SK-N-SH treated with all-trans-retinoic acid at 6 μM for 48 hours (cell line): ENCODE measurements around the gene EBF3.

Source experiments
- ATAC-seq: fragments of 200-7000 bp; cut with Tn5 transposase; 3 replicates; pipeline ENCODE4 v1.9.1; 2020; ENCODE audit warnings: mild to moderate bottlenecking, moderate library complexity
- ARNTL ChIP-seq: fragments of 450-650 bp; formaldehyde crosslinking; IDR thresholded peaks from 2 replicates; pipeline ENCODE4 v1.5.0; 2020; ENCODE audit warnings: low read depth, mild to moderate bottlenecking, moderate library complexity, borderline replicate concordance
- BACH2 ChIP-seq: fragments of 250-450 bp; sonication (Bioruptor Pico); IDR thresholded peaks from 2 replicates; pipeline ENCODE4 v1.9.0; 2021; ENCODE audit warnings: mild to moderate bottlenecking, borderline replicate concordance
- CSDC2 ChIP-seq: fragments of 250-450 bp; sonication (Bioruptor Pico); IDR thresholded peaks from 2 replicates; pipeline ENCODE4 v1.5.0; 2020; ENCODE audit warnings: mild to moderate bottlenecking, moderate library complexity
- ESRRG ChIP-seq: fragments of 250-450 bp; sonication (Bioruptor Pico); IDR thresholded peaks from 2 replicates; pipeline ENCODE4 v1.6.1; 2021; ENCODE audit warnings: mild to moderate bottlenecking
- GLIS3 ChIP-seq: fragments of 250-450 bp; sonication (Bioruptor Pico); IDR thresholded peaks from 2 replicates; pipeline ENCODE4 v1.5.0; 2020; ENCODE audit warnings: mild to moderate bottlenecking, moderate library complexity
- ISL1 ChIP-seq: fragments of 250-450 bp; sonication (Bioruptor Pico); IDR thresholded peaks from 2 replicates; pipeline ENCODE4 v2.1.2; 2022; ENCODE audit warnings: mild to moderate bottlenecking, moderate library complexity
- OSR1 ChIP-seq: fragments of 250-450 bp; sonication (Bioruptor Pico); IDR thresholded peaks from 2 replicates; pipeline ENCODE4 v1.8.0; 2022; ENCODE audit warnings: moderate library complexity, mild to moderate bottlenecking, inconsistent platforms
- PPARA ChIP-seq: fragments of 250-450 bp; sonication (Bioruptor Pico); IDR thresholded peaks from 2 replicates; pipeline ENCODE4 v1.5.0; 2020; ENCODE audit warnings: mild to moderate bottlenecking, borderline replicate concordance
- RARB ChIP-seq: fragments of 250-450 bp; sonication (Bioruptor Pico); IDR thresholded peaks from 2 replicates; pipeline ENCODE4 v1.8.0; 2021; ENCODE audit warnings: mild to moderate bottlenecking, moderate library complexity
- SNAI2 ChIP-seq: fragments of 250-450 bp; sonication (Bioruptor Pico); IDR thresholded peaks from 2 replicates; pipeline ENCODE4 v1.5.0; 2020; ENCODE audit warnings: mild to moderate bottlenecking, moderate library complexity
- TCF4 ChIP-seq: fragments of 250-450 bp; sonication (Bioruptor Pico); IDR thresholded peaks from 2 replicates; pipeline ENCODE4 v1.8.0; 2021; ENCODE audit warnings: mild to moderate bottlenecking, moderate library complexity, borderline replicate concordance
- TOX ChIP-seq: fragments of 250-450 bp; sonication (Bioruptor Pico); IDR thresholded peaks from 2 replicates; pipeline ENCODE4 v1.8.0; 2021; ENCODE audit warnings: mild to moderate bottlenecking, moderate library complexity, borderline replicate concordance
- TSHZ2 ChIP-seq: fragments of 250-450 bp; sonication (Bioruptor Pico); IDR thresholded peaks from 2 replicates; pipeline ENCODE4 v1.5.0; 2020; ENCODE audit warnings: mild to moderate bottlenecking, moderate library complexity
- ZC3H10 ChIP-seq: fragments of 250-450 bp; sonication (Bioruptor Pico); IDR thresholded peaks from 2 replicates; pipeline ENCODE4 v1.5.1; 2021; ENCODE audit warnings: mild to moderate bottlenecking, moderate library complexity
- ZFP3 ChIP-seq: fragments of 250-450 bp; sonication (Bioruptor Pico); IDR thresholded peaks from 2 replicates; pipeline ENCODE4 v1.5.0; 2020; ENCODE audit warnings: mild to moderate bottlenecking, moderate library complexity
- ZFP30 ChIP-seq: fragments of 450-650 bp; formaldehyde crosslinking; IDR thresholded peaks from 2 replicates; pipeline ENCODE4 v1.5.0; 2022; ENCODE audit warnings: mild to moderate bottlenecking, moderate library complexity
- ZNF565 ChIP-seq: fragments of 450-650 bp; formaldehyde crosslinking; conservative IDR thresholded peaks from 2 replicates; pipeline ENCODE4 v1.5.0; 2020; ENCODE audit warnings: low read depth, mild to moderate bottlenecking, moderate library complexity
- ZNF70 ChIP-seq: fragments of 450-650 bp; formaldehyde crosslinking; IDR thresholded peaks from 2 replicates; pipeline ENCODE4 v1.5.0; 2020; ENCODE audit warnings: mild to moderate bottlenecking, moderate library complexity
- ZNF8 ChIP-seq: fragments of 450-650 bp; formaldehyde crosslinking; IDR thresholded peaks from 2 replicates; pipeline ENCODE4 v1.5.0; 2020; ENCODE audit warnings: mild to moderate bottlenecking, moderate library complexity
- TF ChIP-seq, protein P1 (sequence below): fragments of 250-450 bp; sonication (Bioruptor Pico); IDR thresholded peaks from 2 replicates; pipeline ENCODE4 v1.5.1; 2020; ENCODE audit warnings: low read depth, mild to moderate bottlenecking, moderate library complexity
- TF ChIP-seq, protein P2 (sequence below): fragments of 250-450 bp; sonication (Bioruptor Pico); IDR thresholded peaks from 2 replicates; pipeline ENCODE4 v1.8.0; 2021; ENCODE audit warnings: low read depth, mild to moderate bottlenecking, moderate library complexity, borderline replicate concordance
- TF ChIP-seq, protein P3 (sequence below): fragments of 250-450 bp; sonication (Bioruptor Pico); IDR thresholded peaks from 2 replicates; pipeline ENCODE4 v1.8.0; 2020; ENCODE audit warnings: mild to moderate bottlenecking, moderate library complexity, borderline replicate concordance
- TF ChIP-seq, protein P4 (sequence below): fragments of 250-450 bp; sonication (Bioruptor Pico); IDR thresholded peaks from 2 replicates; pipeline ENCODE4 v1.5.1; 2021; ENCODE audit warnings: mild to moderate bottlenecking, moderate library complexity

EBF3 gene

GRCh38 chr10:129896860-129897200, 67.2 kb downstream of the EBF3 start:
- ATAC-seq, result no peak
- TF ChIP-seq SNAI2 (CRISPR knock-in tag) (no peak), ZC3H10 (CRISPR knock-in tag) (no peak), TCF4 (CRISPR knock-in tag) (no peak), ZFP3 (CRISPR knock-in tag) (no peak), ISL1 (CRISPR knock-in tag) (no peak), ZFP30 (CRISPR knock-in tag) (no peak), BACH2 (no peak), ZNF8 (CRISPR knock-in tag) (no peak), ESRRG (CRISPR knock-in tag) (no peak), CSDC2 (no peak), RARB (CRISPR knock-in tag) (no peak), ZNF70 (no peak), PPARA (CRISPR knock-in tag) (no peak), OSR1 (CRISPR knock-in tag) (no peak)
- TF ChIP-seq, protein P1, sequence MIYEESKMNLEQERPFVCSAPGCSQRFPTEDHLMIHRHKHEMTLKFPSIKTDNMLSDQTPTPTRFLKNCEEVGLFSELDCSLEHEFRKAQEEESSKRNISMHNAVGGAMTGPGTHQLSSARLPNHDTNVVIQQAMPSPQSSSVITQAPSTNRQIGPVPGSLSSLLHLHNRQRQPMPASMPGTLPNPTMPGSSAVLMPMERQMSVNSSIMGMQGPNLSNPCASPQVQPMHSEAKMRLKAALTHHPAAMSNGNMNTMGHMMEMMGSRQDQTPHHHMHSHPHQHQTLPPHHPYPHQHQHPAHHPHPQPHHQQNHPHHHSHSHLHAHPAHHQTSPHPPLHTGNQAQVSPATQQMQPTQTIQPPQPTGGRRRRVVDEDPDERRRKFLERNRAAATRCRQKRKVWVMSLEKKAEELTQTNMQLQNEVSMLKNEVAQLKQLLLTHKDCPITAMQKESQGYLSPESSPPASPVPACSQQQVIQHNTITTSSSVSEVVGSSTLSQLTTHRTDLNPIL, result no peak
- TF ChIP-seq, protein P2, sequence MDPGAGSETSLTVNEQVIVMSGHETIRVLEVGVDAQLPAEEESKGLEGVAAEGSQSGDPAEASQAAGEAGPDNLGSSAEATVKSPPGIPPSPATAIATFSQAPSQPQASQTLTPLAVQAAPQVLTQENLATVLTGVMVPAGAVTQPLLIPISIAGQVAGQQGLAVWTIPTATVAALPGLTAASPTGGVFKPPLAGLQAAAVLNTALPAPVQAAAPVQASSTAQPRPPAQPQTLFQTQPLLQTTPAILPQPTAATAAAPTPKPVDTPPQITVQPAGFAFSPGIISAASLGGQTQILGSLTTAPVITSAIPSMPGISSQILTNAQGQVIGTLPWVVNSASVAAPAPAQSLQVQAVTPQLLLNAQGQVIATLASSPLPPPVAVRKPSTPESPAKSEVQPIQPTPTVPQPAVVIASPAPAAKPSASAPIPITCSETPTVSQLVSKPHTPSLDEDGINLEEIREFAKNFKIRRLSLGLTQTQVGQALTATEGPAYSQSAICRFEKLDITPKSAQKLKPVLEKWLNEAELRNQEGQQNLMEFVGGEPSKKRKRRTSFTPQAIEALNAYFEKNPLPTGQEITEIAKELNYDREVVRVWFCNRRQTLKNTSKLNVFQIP (CRISPR knock-in tag), result no peak

DNA sequence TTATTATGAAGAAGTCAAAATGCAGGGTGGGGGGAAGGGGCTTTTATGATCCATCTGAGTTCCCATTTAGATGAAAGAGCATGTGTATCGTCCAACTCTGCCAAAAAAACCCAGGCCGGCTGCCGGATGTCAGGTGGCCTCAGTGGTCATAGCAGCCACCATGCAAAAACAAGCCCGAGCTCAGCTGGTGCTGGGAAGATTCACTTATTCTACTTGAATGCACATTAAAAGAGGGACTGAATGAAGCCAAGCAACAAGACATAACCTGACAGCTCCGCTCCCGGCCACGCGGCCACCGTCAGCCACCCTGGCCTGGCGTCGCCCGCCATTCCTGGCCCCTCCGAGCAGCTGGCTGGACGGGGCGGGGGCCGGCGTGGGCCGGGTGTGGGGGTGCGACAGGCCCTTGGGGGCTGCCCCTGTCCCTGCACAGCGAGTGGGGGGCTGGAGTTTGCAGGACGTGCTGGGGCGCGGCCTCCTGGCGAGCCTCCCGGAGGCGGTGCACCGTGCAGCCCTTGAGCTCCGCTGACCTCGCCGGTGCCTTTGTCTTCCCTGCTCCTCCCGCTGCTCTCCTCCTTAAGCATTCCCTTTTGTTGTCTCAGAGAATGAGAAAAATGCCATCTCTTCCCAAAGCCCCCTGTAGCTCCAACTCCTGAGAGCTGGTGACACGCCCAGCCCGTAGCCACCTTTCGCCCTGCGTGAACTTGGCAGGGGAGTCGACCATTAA, 67.8 kb downstream of the EBF3 start:
- no peak for ATAC-seq

More for the DNA sequence above, 67.8 kb downstream of the EBF3 start:
- TF ChIP-seq, protein P3, sequence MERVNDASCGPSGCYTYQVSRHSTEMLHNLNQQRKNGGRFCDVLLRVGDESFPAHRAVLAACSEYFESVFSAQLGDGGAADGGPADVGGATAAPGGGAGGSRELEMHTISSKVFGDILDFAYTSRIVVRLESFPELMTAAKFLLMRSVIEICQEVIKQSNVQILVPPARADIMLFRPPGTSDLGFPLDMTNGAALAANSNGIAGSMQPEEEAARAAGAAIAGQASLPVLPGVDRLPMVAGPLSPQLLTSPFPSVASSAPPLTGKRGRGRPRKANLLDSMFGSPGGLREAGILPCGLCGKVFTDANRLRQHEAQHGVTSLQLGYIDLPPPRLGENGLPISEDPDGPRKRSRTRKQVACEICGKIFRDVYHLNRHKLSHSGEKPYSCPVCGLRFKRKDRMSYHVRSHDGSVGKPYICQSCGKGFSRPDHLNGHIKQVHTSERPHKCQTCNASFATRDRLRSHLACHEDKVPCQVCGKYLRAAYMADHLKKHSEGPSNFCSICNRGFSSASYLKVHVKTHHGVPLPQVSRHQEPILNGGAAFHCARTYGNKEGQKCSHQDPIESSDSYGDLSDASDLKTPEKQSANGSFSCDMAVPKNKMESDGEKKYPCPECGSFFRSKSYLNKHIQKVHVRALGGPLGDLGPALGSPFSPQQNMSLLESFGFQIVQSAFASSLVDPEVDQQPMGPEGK, result no peak
- TF ChIP-seq, protein P2 (CRISPR knock-in tag), result no peak
- TF ChIP-seq TOX (CRISPR knock-in tag) (no peak), ZFP30 (CRISPR knock-in tag) (no peak), ZNF565 (CRISPR knock-in tag) (no peak), ZFP3 (CRISPR knock-in tag) (no peak), GLIS3 (CRISPR knock-in tag) (no peak), TCF4 (CRISPR knock-in tag) (no peak), RARB (CRISPR knock-in tag) (no peak), OSR1 (CRISPR knock-in tag) (no peak), ZNF8 (CRISPR knock-in tag) (no peak), ARNTL (CRISPR knock-in tag) (no peak), SNAI2 (CRISPR knock-in tag) (no peak), ESRRG (CRISPR knock-in tag) (no peak), BACH2 (no peak), ZC3H10 (CRISPR knock-in tag) (no peak), TSHZ2 (CRISPR knock-in tag) (no peak)
- TF ChIP-seq, protein P4, sequence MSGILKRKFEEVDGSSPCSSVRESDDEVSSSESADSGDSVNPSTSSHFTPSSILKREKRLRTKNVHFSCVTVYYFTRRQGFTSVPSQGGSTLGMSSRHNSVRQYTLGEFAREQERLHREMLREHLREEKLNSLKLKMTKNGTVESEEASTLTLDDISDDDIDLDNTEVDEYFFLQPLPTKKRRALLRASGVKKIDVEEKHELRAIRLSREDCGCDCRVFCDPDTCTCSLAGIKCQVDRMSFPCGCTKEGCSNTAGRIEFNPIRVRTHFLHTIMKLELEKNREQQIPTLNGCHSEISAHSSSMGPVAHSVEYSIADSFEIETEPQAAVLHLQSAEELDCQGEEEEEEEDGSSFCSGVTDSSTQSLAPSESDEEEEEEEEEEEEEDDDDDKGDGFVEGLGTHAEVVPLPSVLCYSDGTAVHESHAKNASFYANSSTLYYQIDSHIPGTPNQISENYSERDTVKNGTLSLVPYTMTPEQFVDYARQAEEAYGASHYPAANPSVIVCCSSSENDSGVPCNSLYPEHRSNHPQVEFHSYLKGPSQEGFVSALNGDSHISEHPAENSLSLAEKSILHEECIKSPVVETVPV (CRISPR knock-in tag), result no peak
- TF ChIP-seq, protein P1, result no peak
